Liver (tissue), 9 donors: Measurements from ENCODE around the gene LRRC49. TPM values are rescaled to one million over a fixed set of nuclear protein-coding genes. Genes with fewer than 3 reads are reported as not detected.

Experiments used
- DNase-seq: peaks from one replicate; pipeline ENCODE4 v3.0.0-alpha.2; 2017; ENCODE audit warnings: low spot score
- H3K27ac ChIP-seq, 2 donors: one replicate each; pipeline ENCODE4 v1.7.0; 2013; ENCODE audit warnings: inconsistent platforms in 2 of 2, low read length in 2 of 2, control low read depth in 1 of 2, low read depth in 1 of 2, mild to moderate bottlenecking in 1 of 2
- H3K27me3 ChIP-seq, 4 donors: one replicate each; pipeline versions ENCODE4 v1.6.1 to v1.7.0; 2013; ENCODE audit warnings: low read length in 3 of 4, inconsistent platforms in 1 of 4, mild to moderate bottlenecking in 1 of 4, moderate library complexity in 1 of 4; ENCODE audit not compliant: control insufficient read depth in 4 of 4, insufficient read depth in 4 of 4
- H3K36me3 ChIP-seq, 4 donors: one replicate each; pipeline versions ENCODE4 v1.6.1 to v1.7.0; 2013; ENCODE audit warnings: low read length in 3 of 4, mild to moderate bottlenecking in 3 of 4, low read depth in 1 of 4, moderate library complexity in 1 of 4; ENCODE audit not compliant: control insufficient read depth in 4 of 4, insufficient read depth in 3 of 4
- H3K4me1 ChIP-seq, 4 donors: one replicate each; pipeline versions ENCODE4 v1.6.1 to v1.7.0; 2013; ENCODE audit warnings: low read length in 3 of 4, mild to moderate bottlenecking in 3 of 4, moderate library complexity in 1 of 4; ENCODE audit not compliant: control insufficient read depth in 4 of 4, insufficient read depth in 4 of 4
- H3K4me3 ChIP-seq, 3 donors: one replicate each; pipeline versions ENCODE4 v1.6.1 to v1.7.0; 2013; ENCODE audit warnings: low read length in 3 of 3, control low read depth in 1 of 3, low read depth in 1 of 3, mild to moderate bottlenecking in 1 of 3
- H3K9ac ChIP-seq, 2 donors: one replicate each; pipeline ENCODE4 v1.7.0; 2013; ENCODE audit warnings: low read length in 2 of 2, mild to moderate bottlenecking in 2 of 2, moderate library complexity in 2 of 2, control low read depth in 1 of 2, low read depth in 1 of 2
- H3K9me3 ChIP-seq, 4 donors: one replicate each; pipeline versions ENCODE4 v1.6.1 to v1.7.0; 2013; ENCODE audit warnings: low read length in 3 of 4; ENCODE audit not compliant: control insufficient read depth in 4 of 4
- ATF3 ChIP-seq: IDR thresholded peaks from 2 replicates; pipeline ENCODE4 v1.6.1; 2016; ENCODE audit warnings: antibody characterized with exemption
- CTCF ChIP-seq: fragments of 150-350 bp; IDR thresholded peaks from 2 replicates; pipeline ENCODE4 v1.5.1; 2017; ENCODE audit warnings: improper control_type of control experiment, low read depth, low read length; ENCODE audit not compliant: missing input control
- EGR1 ChIP-seq, 2 donors: IDR thresholded peaks; 2 replicates each; pipeline ENCODE4 v1.6.1; 2016 to 2018; ENCODE audit warnings: antibody characterized with exemption in 2 of 2, low read depth in 2 of 2
- FOXA1 ChIP-seq: IDR thresholded peaks from 2 replicates; pipeline ENCODE4 v1.6.1; 2016; ENCODE audit warnings: antibody characterized with exemption
- FOXA2 ChIP-seq: IDR thresholded peaks from 2 replicates; pipeline ENCODE4 v1.6.1; 2016; ENCODE audit warnings: antibody characterized with exemption
- GABPA ChIP-seq, 2 donors: IDR thresholded peaks in 1 of 2; conservative IDR thresholded peaks in 1 of 2; 2 replicates each; pipeline ENCODE4 v1.6.1; 2016; ENCODE audit warnings: antibody characterized with exemption in 2 of 2, mild to moderate bottlenecking in 1 of 2, moderate library complexity in 1 of 2
- HNF4A ChIP-seq, 2 donors: conservative IDR thresholded peaks; 2 replicates each; pipeline ENCODE4 v1.6.1; 2016; ENCODE audit warnings: antibody characterized with exemption in 2 of 2, mild to moderate bottlenecking in 2 of 2
- HNF4G ChIP-seq: IDR thresholded peaks from 2 replicates; pipeline ENCODE4 v1.6.1; 2016; ENCODE audit warnings: antibody characterized with exemption
- JUND ChIP-seq, 2 donors: IDR thresholded peaks; 2 replicates each; pipeline ENCODE4 v1.6.1; 2016; ENCODE audit warnings: antibody characterized with exemption in 2 of 2
- MAX ChIP-seq: IDR thresholded peaks from 2 replicates; pipeline ENCODE4 v1.6.1; 2016; ENCODE audit warnings: antibody characterized with exemption
- NR2F2 ChIP-seq: IDR thresholded peaks from 2 replicates; pipeline ENCODE4 v1.6.1; 2016; ENCODE audit warnings: antibody characterized with exemption
- RAD21 ChIP-seq, 2 donors: IDR thresholded peaks; 2 replicates each; pipeline ENCODE4 v1.6.1; 2016; ENCODE audit warnings: antibody characterized with exemption in 2 of 2, mild to moderate bottlenecking in 2 of 2
- REST ChIP-seq: IDR thresholded peaks from 2 replicates; pipeline ENCODE4 v1.6.1; 2016; ENCODE audit warnings: antibody characterized with exemption, mild to moderate bottlenecking
- RXRA ChIP-seq, 2 donors: IDR thresholded peaks; 2 replicates each; pipeline ENCODE4 v1.6.1; 2017 to 2018; ENCODE audit warnings: antibody characterized with exemption in 2 of 2, mild to moderate bottlenecking in 1 of 2
- SP1 ChIP-seq: IDR thresholded peaks from 2 replicates; pipeline ENCODE4 v1.6.1; 2018; ENCODE audit warnings: antibody characterized with exemption, mild to moderate bottlenecking
- TAF1 ChIP-seq: conservative IDR thresholded peaks from 2 replicates; pipeline ENCODE4 v1.6.1; 2016; ENCODE audit warnings: antibody characterized with exemption, mild to moderate bottlenecking
- YY1 ChIP-seq: IDR thresholded peaks from 2 replicates; pipeline ENCODE4 v1.6.1; 2016; ENCODE audit warnings: antibody characterized with exemption, mild to moderate bottlenecking
- ZBTB33 ChIP-seq: IDR thresholded peaks from 2 replicates; pipeline ENCODE4 v1.6.1; 2016; ENCODE audit warnings: antibody characterized with exemption
- WGBS: extraction: QIAGEN DNeasy Blood & Tissue Kit; methylation state at CpG from one replicate; pipeline ENCODE4 v1.1.7; 2013; 5-methylcytosine and 5-hydroxymethylcytosine counted together
- polyA plus RNA-seq, 2 donors: library from polyadenylated mRNA; stranded (reverse) in 1 of 2; unstranded in 1 of 2; fragments of 200-250 nt in 1 of 2; fragments of >200 nt in 1 of 2; fragmentation: Nextera tagmentation in 1 of 2; extraction: Ambion mirVana in 1 of 2; gene quantifications; one replicate each; pipeline versions ENCODE4 v1.2.1 to v1.2.3, GENCODE V29; 2013 to 2015
- total RNA-seq, 2 donors: library from RNA; depleted of rRNA; stranded (reverse); fragments of >200 nt; gene quantifications; one replicate each; pipeline ENCODE4 v1.2.3, GENCODE V29; 2014
- donor health status: healthy.
- donor health status: healthy.
- donor health status: healthy.
- donor health status: healthy.
- donor health status: healthy.

LRRC49 gene
- total and polyA plus RNA-seq, 4 donors = 0.20 to 1.1 (median 0.31) TPM

GRCh38 chr15:70964686-70965085 is 72.1 kb downstream of the LRRC49 start:
- Histone ChIP-seq H3K4me3 (no peak overlapping the region), H3K9me3 (no peaks in the 10 kb centered on the region), H3K9ac (no peak overlapping the region), H3K27me3 (no peaks in the 10 kb centered on the region), H3K4me1 (no peaks in the 10 kb centered on the region), H3K27ac (no peak overlapping the region), H3K36me3 (no peaks in the 10 kb centered on the region)
- no peak for TF ChIP-seq HNF4G
- TF ChIP-seq MAX = no peak
- TF ChIP-seq RXRA (IDR thresholded peaks at IDR 0.05) = no peak
- 89% methylated on average over 1 of the region's 1 CpG for WGBS
- no peak for DNase-seq

- no peaks in the 10 kb centered on the region for H3K27me3 ChIP-seq
- H3K4me3 ChIP-seq = no peak overlapping the region
- no peaks in the 10 kb centered on the region for H3K36me3 ChIP-seq
- no peak for TF ChIP-seq HNF4A (conservative IDR thresholded peaks at IDR 0.05)
- no peak for TF ChIP-seq YY1
- no peak for TF ChIP-seq FOXA1
- TF ChIP-seq ATF3 = no peak
- no peak for TF ChIP-seq GABPA (IDR thresholded peaks at IDR 0.05 in 1 of 2, conservative IDR thresholded peaks at IDR 0.05 in 1 of 2)
- TF ChIP-seq RAD21 (IDR thresholded peaks at IDR 0.05) = no peak
- no peak for TF ChIP-seq EGR1 (IDR thresholded peaks at IDR 0.05; ENCODE audit: low read depth in 2 of 2)
- TF ChIP-seq FOXA2 = no peak
- no peak for TF ChIP-seq RXRA (IDR thresholded peaks at IDR 0.05)
- no peak for TF ChIP-seq NR2F2
- TF ChIP-seq ZBTB33 = no peak
- TF ChIP-seq REST = no peak
- TF ChIP-seq SP1 = no peak
- TF ChIP-seq JUND (IDR thresholded peaks at IDR 0.05) = no peak
- no peak for TF ChIP-seq HNF4G
- TF ChIP-seq TAF1 = no peak
- no peak for TF ChIP-seq CTCF
- no peak for TF ChIP-seq MAX
- no peaks in the 10 kb centered on the region for H3K4me1 ChIP-seq
- 91% methylated on average over 1 of the region's 1 CpG for WGBS
- no peak for DNase-seq
- no peak overlapping the region for H3K9ac ChIP-seq
- no peak overlapping the region for H3K27ac ChIP-seq
- no peaks in the 10 kb centered on the region for H3K9me3 ChIP-seq
These were observed 75.0 kb downstream of the LRRC49 start for GRCh38 chr15:70967646-70968045.
